ENCODE results near the gene TTYH3. TPM values are rescaled to one million over a fixed set of nuclear protein-coding genes. Genes with fewer than 3 reads are reported as not detected.

Gene TTYH3
- total RNA-seq, 6 experiments from 2014 or later: 117 to 147 (median 123) TPM

GRCh38 chr7:2701424-2701823, 69.6 kb downstream of the TTYH3 start:
- DNase-seq: no peak
- TF ChIP-seq CTCF (IDR thresholded peaks at IDR 0.05): no peak
- Mint-ChIP-seq H3K4me1 (ENCODE audit: low read depth) (no peaks in the 10 kb centered on the region), H3K27ac (no peak overlapping the region), H3K4me3 (no peak overlapping the region), H3K9me3 (no peaks in the 10 kb centered on the region), H3K27me3 (ENCODE audit: insufficient read depth) (peaks cover 1% of the 10 kb centered on the region; the same call in 1 of the 2 replicates), H3K36me3 (ENCODE audit: low read depth) (peaks cover 9% of the 10 kb centered on the region)

GRCh38 chr7:2701832-2702593, 70.2 kb downstream of the TTYH3 start:
- H3K4me3 Mint-ChIP-seq: no peak overlapping the region
- no peaks in the 10 kb centered on the region for H3K9me3 Mint-ChIP-seq
- peaks cover 9% of the 10 kb centered on the region for H3K36me3 Mint-ChIP-seq (ENCODE audit: low read depth)
- H3K27ac Mint-ChIP-seq: no peak overlapping the region
- no peaks in the 10 kb centered on the region for H3K4me1 Mint-ChIP-seq (ENCODE audit: low read depth)
- H3K27me3 Mint-ChIP-seq (ENCODE audit: insufficient read depth): peaks cover 1% of the 10 kb centered on the region; the same call in 1 of the 2 replicates
- no peak for TF ChIP-seq CTCF (IDR thresholded peaks at IDR 0.05)
- no peak for DNase-seq

- H3K27me3 Mint-ChIP-seq (ENCODE audit: insufficient read depth): peaks cover 1% of the 10 kb centered on the region; the same call in 1 of the 2 replicates
- peaks cover 9% of the 10 kb centered on the region for H3K36me3 Mint-ChIP-seq (ENCODE audit: low read depth)
- TF ChIP-seq CTCF (IDR thresholded peaks at IDR 0.05): no peak
- H3K27ac Mint-ChIP-seq: no peak overlapping the region
- no peaks in the 10 kb centered on the region for H3K9me3 Mint-ChIP-seq
- DNase-seq: no peak
- H3K4me3 Mint-ChIP-seq: no peak overlapping the region
- no peaks in the 10 kb centered on the region for H3K4me1 Mint-ChIP-seq (ENCODE audit: low read depth)
These were observed 70.8 kb downstream of the TTYH3 start for GRCh38 chr7:2702594-2702957.

GRCh38 chr7:2705371-2706096, 73.7 kb downstream of the TTYH3 start:
- Mint-ChIP-seq H3K9me3 (no peaks in the 10 kb centered on the region), H3K27me3 (ENCODE audit: insufficient read depth) (no peaks in the 10 kb centered on the region; the same call in 1 of the 2 replicates), H3K4me3 (no peak overlapping the region), H3K36me3 (ENCODE audit: low read depth) (peaks cover 9% of the 10 kb centered on the region), H3K4me1 (ENCODE audit: low read depth) (no peaks in the 10 kb centered on the region), H3K27ac (no peak overlapping the region)
- no peak for TF ChIP-seq CTCF (IDR thresholded peaks at IDR 0.05)
- DNase-seq: no peak

- Mint-ChIP-seq H3K36me3 (ENCODE audit: low read depth) (peaks cover 14% of the 10 kb centered on the region), H3K4me1 (ENCODE audit: low read depth) (peaks cover 5% of the 10 kb centered on the region; the same call in 1 of the 2 replicates), H3K4me3 (no peak overlapping the region), H3K27me3 (ENCODE audit: insufficient read depth) (no peaks in the 10 kb centered on the region; the same call in 1 of the 2 replicates), H3K27ac (no peak overlapping the region; the same call in 1 of the 2 replicates), H3K9me3 (no peaks in the 10 kb centered on the region)
- no peak for DNase-seq
- no peak for TF ChIP-seq CTCF (IDR thresholded peaks at IDR 0.05)
These were observed 74.9 kb downstream of the TTYH3 start for GRCh38 chr7:2706685-2707126.
